ENCODE data around the gene KREMEN1. TPM values are rescaled to one million over a fixed set of nuclear protein-coding genes. Genes with fewer than 3 reads are reported as not detected.

Gene KREMEN1
- total and polyA plus RNA-seq, 9 of the 15 experiments (the other 6 are each of a cell fraction or from before 2014, with no cell fraction given) = 0.69 to 11.5 (median 4.3) TPM

- TF ChIP-seq POLR2G (IDR thresholded peaks at IDR 0.05; ENCODE audit: low read depth, low read length) = peak; percentile 74
- TF ChIP-seq SAP30 (IDR thresholded peaks at IDR 0.05; ENCODE audit: borderline replicate concordance, insufficient read depth, low read depth, low read length, poor library complexity, severe bottlenecking) = peak; percentile 26
- TF ChIP-seq ZNF79 (CRISPR knock-in tag; IDR thresholded peaks at IDR 0.05; ENCODE audit: low read depth) = no peak
- peak; percentile 12 for TF ChIP-seq CTCFL (IDR thresholded peaks at IDR 0.05; ENCODE audit: borderline replicate concordance, insufficient read depth, low read depth, low read length, poor library complexity, severe bottlenecking)
- no peak for TF ChIP-seq ZBTB1 (CRISPR knock-in tag; IDR thresholded peaks at IDR 0.05; ENCODE audit: borderline replicate concordance, low read depth)
- 0 out of 2 replicates have a peak, but pooled peaks have one; percentile 24 for TF ChIP-seq GATAD2B (IDR thresholded peaks at IDR 0.05; ENCODE audit: borderline replicate concordance)
- TF ChIP-seq PHF20 (IDR thresholded peaks at IDR 0.05; ENCODE audit: partially characterized antibody) = peak; percentile 5
- no peak for TF ChIP-seq XRCC4 (IDR thresholded peaks at IDR 0.05; ENCODE audit: extremely low read depth, insufficient read depth, insufficient read length)
- no peak for TF ChIP-seq TEAD2 (tag; IDR thresholded peaks at IDR 0.05)
- TF ChIP-seq ILF3 (IDR thresholded peaks at IDR 0.05; ENCODE audit: borderline replicate concordance) = no peak
- TF ChIP-seq TOE1 (IDR thresholded peaks at IDR 0.05; ENCODE audit: borderline replicate concordance) = no peak
- no peak for TF ChIP-seq TOE1 (CRISPR knock-in tag; IDR thresholded peaks at IDR 0.05; ENCODE audit: borderline replicate concordance, low read depth)
- TF ChIP-seq YBX1 (IDR thresholded peaks at IDR 0.05) = no peak
- TF ChIP-seq RREB1 (CRISPR knock-in tag; IDR thresholded peaks at IDR 0.05) = no peak
- TF ChIP-seq ZNF589 (CRISPR knock-in tag; IDR thresholded peaks at IDR 0.05; ENCODE audit: low read depth) = no peak
- no peak for TF ChIP-seq MTA3 (IDR thresholded peaks at IDR 0.05; ENCODE audit: borderline replicate concordance)
- no peak for TF ChIP-seq NCOR1 (IDR thresholded peaks at IDR 0.05)
Measured at GRCh38 chr22:29205594-29206371, 132.9 kb downstream of the KREMEN1 start, which contains the start of gene EMID1 (continued).
